SK-N-MC (cell line): ENCODE data around the gene GNG4.
"Not testable (repeated sequence)": the region's sequence is repeated elsewhere in the genome, so short reads cannot be mapped to it uniquely, and the experiment has no call there.

Experiments
- DNase-seq: peaks from one replicate; pipeline ENCODE4 v3.0.0-alpha.2; 2011; ENCODE audit warnings: low read depth, low spot score
- H3K27ac ChIP-seq: fragments of 200-600 bp; sonication (generic); 2 replicates; pipeline ENCODE4 v1.5.1; 2016; ENCODE audit warnings: mixed run types
- H3K36me3 ChIP-seq: fragments of 200-600 bp; sonication (generic); 2 replicates; pipeline ENCODE4 v1.6.1; 2017; ENCODE audit warnings: antibody characterized with exemption, low read length, mixed read lengths; ENCODE audit not compliant: insufficient read depth
- H3K4me3 ChIP-seq: fragments of 200-600 bp; sonication (generic); 2 replicates; pipeline ENCODE4 v1.5.1; 2016
- H3K9ac ChIP-seq: fragments of 200-600 bp; sonication (generic); 2 replicates; pipeline ENCODE4 v1.8.0; 2017; ENCODE audit warnings: mixed run types, mixed read lengths; ENCODE audit not compliant: insufficient read length
- H3K9me3 ChIP-seq: fragments of 200-600 bp; sonication (generic); 2 replicates; pipeline ENCODE4 v1.6.1; 2017; ENCODE audit warnings: low read depth, mild to moderate bottlenecking, antibody characterized with exemption, low read length, moderate library complexity, mixed read lengths
- EZH2 ChIP-seq: fragments of 200-600 bp; sonication (generic); IDR thresholded peaks from one replicate; pipeline ENCODE4 v1.6.1; 2017; ENCODE audit warnings: antibody characterized with exemption
- FOXP2 ChIP-seq: optimal IDR thresholded peaks from 2 replicates; pipeline ENCODE3; 2011; ENCODE audit warnings: mild to moderate bottlenecking, moderate library complexity; ENCODE audit not compliant: insufficient read depth; ENCODE audit errors: extremely low read length, control extremely low read depth
- POLR2AphosphoS5 ChIP-seq: IDR thresholded peaks from 2 replicates; pipeline ENCODE4 v1.6.1; 2012; ENCODE audit warnings: mild to moderate bottlenecking, low read depth, low read length, borderline replicate concordance

Gene GNG4

DNA sequence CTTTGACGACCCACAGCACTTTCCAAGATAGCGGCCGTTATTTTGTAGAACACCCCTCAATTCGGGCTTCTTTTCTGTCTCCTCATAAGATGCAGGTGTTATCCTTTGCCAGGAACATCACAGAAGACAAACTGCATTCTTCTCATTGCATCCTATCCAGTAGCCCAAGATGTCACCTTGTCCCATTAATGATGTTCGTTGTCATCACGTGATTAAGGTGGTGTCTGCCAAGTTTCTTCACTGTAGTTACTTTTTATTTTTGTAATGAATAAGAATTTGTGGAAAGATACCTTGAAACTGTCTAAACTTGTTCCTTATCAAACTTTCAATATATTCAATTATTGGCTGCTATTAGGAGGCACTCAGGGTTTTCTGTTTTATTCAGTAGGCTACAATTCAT, 39.4 kb downstream of the GNG4 start:
- H3K36me3 ChIP-seq = no peaks in the 10 kb centered on the region
- H3K27ac ChIP-seq = no peak overlapping the region
- H3K9me3 ChIP-seq = no peaks in the 10 kb centered on the region
- H3K4me3 ChIP-seq = no peak overlapping the region
- no peak overlapping the region for H3K9ac ChIP-seq
- DNase-seq = no peak
- TF ChIP-seq POLR2AphosphoS5 (no peak), EZH2 (no peak), FOXP2 (no peak)

DNA sequence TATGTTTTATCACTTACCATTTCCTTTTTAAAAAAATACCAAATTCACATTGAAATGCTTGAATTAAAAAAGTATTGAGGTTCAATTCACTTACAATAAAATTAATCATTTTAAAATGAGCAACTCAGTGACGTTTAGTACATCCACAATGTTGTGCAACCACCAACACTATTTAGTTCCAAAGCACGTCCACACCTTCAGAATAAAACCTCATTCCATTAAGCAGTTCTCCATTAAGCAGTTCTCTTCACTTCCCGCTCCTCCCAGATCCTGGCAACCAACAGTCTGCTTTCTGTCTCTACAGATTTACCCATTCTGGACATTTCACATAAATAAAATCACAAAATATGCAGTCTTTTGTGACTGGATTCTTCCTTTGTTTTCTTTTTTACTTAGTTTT, 41.3 kb downstream of the GNG4 start:
- H3K4me3 ChIP-seq = no peak overlapping the region
- H3K27ac ChIP-seq = no peak overlapping the region
- H3K36me3 ChIP-seq = no peaks in the 10 kb centered on the region
- no peak overlapping the region for H3K9ac ChIP-seq
- no peak for DNase-seq
- no peak for TF ChIP-seq FOXP2
- TF ChIP-seq POLR2AphosphoS5 = no peak
- TF ChIP-seq EZH2 = no peak
- no peaks in the 10 kb centered on the region for H3K9me3 ChIP-seq

DNA sequence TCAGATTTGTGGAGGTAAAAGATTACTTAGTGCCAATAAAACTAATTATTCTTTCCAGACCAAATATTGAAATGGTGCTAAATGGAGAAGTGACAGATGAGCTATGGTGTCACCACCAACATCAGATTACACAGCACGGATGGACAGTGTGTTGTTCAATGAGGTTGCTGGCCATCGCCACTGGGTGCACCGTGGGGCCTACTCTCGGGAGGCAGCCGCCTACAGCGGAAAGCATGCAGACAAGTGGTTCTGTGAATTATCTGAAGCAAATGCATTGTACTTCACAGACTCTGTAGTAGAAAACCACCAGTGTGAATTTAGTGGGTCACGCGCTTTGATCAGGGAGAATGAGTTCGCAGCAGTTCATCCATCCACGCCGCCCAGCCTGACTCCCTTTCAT, 42.3 kb downstream of the GNG4 start:
- Histone ChIP-seq H3K4me3 (no peak overlapping the region), H3K9me3 (no peaks in the 10 kb centered on the region), H3K27ac (no peak overlapping the region), H3K36me3 (no peaks in the 10 kb centered on the region), H3K9ac (no peak overlapping the region)
- no peak for TF ChIP-seq POLR2AphosphoS5
- no peak for DNase-seq

DNA sequence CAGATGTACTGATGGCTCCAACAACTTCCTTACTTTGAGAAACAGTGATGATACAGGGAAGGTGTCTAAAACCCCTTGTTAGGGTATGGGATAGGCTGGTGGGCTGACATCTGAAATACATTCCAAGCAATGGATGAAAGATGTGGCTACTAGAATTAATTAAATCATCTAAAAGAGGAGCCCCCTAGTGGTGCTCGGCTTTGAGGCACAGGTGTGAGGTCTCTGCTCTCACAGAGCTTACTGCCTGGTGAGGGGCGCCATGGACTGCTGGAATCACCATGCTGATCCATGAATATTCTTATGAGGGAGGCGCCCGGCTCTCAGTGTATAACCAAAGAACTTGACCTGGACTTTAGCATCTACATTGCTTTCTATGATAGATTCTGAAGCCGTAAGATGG, 48.5 kb downstream of the GNG4 start:
- Histone ChIP-seq H3K9me3 (no peaks in the 10 kb centered on the region), H3K4me3 (no peak overlapping the region), H3K36me3 (no peaks in the 10 kb centered on the region), H3K27ac (no peak overlapping the region), H3K9ac (no peak overlapping the region)
- TF ChIP-seq FOXP2 (no peak), EZH2 (no peak), POLR2AphosphoS5 (no peak)
- DNase-seq = no peak

DNA sequence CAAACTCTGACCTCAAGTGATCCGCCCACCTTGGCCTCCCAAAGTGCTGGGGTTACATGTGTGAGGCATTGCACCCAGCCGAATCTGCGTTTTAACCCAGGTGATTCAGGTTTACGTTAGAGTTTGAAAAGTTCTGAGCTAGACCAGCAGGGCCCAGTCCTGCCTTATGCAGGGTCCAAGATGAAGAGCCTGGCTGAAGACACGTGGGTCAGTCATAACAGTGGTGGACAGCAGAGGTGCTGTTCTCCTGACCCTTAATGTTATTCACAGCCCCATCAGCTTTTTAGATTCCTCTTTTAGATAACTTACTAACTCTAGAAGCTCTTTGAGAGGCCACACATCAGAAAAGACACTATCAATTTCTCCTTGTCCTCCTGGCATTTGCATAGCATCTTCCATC, 50.0 kb downstream of the GNG4 start:
- DNase-seq = no peak
- Histone ChIP-seq H3K9ac (no peak overlapping the region), H3K36me3 (no peaks in the 10 kb centered on the region), H3K4me3 (no peak overlapping the region), H3K27ac (no peak overlapping the region), H3K9me3 (no peaks in the 10 kb centered on the region)
- TF ChIP-seq EZH2 (no peak), FOXP2 (no peak), POLR2AphosphoS5 (no peak)

DNA sequence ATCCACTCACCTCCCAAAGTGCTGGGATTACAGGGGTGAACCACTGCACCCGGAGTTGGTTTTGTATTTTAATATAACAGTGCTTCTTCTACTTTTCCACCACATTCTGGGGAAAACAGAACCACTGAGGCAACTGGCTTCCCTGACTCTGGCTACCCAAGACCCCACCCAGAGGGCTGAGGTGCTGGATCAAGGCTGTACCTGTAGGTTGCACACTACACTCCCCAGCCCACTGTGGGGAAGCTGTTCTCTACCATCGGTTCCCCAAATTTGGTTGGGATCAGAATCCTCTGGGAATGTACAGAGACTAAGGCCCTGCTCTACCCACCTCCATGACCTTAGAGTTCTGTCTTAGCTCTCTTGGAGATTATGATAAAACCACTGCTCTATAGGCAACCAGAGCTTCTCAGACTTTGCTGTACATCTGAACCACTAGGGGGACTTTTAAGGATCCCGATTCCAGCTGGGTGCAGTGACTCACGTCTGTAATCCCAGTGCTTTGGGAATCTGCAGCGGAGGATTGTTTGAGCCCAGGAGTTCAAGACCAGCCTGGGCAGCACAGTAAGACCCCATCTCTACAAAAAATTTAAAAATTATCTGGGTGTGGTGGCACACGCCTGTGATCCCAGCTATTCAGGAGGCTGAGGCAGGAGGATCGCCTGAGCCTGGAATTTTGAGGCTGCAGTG, 51.6 kb downstream of the GNG4 start:
- H3K4me3 ChIP-seq = no peak overlapping the region
- no peak for DNase-seq
- TF ChIP-seq POLR2AphosphoS5 = no peak
- TF ChIP-seq FOXP2 = no peak
- TF ChIP-seq EZH2 = no peak
- H3K36me3 ChIP-seq = no peaks in the 10 kb centered on the region
- H3K27ac ChIP-seq = no peak overlapping the region
- no peak overlapping the region for H3K9ac ChIP-seq
- H3K9me3 ChIP-seq = no peaks in the 10 kb centered on the region

DNA sequence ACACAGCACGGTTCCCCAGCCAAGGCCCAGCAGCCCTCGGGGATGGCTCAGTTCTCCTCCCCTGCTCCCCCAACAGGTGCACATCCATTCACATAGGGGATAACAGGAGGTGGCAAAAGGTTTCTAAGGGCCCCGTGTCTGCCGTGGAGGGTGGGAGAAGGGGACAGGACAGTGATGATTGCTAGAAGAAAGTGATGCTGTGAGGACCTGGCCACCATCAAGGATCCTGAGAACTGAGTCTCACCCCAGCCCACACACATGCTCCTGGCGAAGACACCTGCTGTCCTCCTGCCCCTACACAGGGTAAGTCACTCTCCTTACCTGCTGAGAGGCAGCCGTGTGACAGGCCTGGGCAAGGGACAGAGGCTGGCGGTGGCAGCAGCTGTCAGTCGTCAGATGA, 54.5 kb downstream of the GNG4 start:
- Histone ChIP-seq H3K27ac (no peak overlapping the region), H3K9ac (no peak overlapping the region), H3K36me3 (no peaks in the 10 kb centered on the region), H3K9me3 (no peaks in the 10 kb centered on the region), H3K4me3 (no peak overlapping the region)
- no peak for DNase-seq
- no peak for TF ChIP-seq POLR2AphosphoS5
- no peak for TF ChIP-seq EZH2
- TF ChIP-seq FOXP2 = no peak

DNA sequence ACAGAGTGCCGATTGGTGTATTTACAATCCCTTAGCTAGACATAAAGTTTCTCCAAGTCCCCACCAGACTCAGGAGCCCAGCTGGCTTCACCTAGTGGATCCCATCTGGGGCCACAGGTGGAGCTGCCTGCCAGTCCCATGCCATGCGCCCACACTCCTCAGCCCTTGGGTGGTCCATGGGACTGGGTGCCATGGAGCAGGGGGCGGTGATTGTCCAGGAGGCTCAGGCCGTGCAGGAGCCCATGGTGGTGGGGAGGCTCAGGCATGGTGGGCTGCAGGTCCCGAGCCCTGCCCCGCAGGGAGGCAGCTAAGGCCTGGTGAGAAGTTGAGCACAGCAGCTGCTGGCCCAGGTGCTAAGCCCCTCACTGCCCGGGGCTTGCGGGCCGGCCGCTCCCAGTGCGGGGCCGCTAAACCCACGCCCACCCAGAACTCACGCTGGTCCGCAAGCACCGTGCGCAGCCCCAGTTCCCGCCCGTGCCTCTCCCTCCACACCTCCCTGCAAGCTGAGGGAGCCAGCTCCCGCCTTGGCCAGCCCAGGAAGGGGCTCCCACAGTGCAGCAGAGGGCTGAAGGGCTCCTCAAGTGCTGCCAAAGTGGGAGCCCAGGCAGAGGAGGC, 55.2 kb downstream of the GNG4 start:
- DNase-seq, H3K4me3 ChIP-seq, H3K27ac ChIP-seq, H3K9ac ChIP-seq, H3K9me3 ChIP-seq, H3K36me3 ChIP-seq: not testable (repeated sequence)

DNA sequence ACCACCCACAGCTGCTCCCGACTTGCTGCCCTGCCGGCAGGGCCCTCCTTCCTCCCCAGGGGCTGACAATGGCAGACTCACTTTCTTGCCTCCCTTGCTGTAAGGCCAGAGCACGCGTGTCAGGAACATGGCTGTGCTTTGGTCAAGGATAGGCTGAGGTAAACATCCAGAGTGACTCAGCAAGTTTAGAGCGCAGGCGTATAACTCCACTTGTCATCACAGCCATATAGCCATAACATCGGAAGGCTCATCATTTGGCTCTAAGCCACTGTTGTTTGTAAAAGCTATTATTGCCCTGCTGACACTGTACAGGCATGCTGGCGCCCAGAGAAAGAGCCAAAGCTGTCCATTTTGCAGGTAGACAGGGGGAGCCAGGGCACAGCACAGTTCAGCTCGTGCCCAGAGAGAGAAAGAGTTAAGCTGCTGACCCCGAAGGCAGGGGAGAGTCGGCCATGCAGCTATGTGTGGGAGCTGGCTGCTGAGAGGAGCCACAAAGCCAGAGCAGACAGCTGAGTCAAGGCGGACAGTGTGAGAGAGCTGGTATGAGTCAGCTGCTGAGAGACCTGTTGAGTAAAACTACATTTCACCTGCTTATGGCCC, 60.6 kb downstream of the GNG4 start:
- Histone ChIP-seq H3K9ac (no peak overlapping the region), H3K9me3 (no peaks in the 10 kb centered on the region), H3K4me3 (no peak overlapping the region), H3K36me3 (no peaks in the 10 kb centered on the region), H3K27ac (no peak overlapping the region)
- TF ChIP-seq EZH2 (no peak), POLR2AphosphoS5 (no peak)
- DNase-seq = no peak
